Neutrophil (primary cell): ENCODE data around the gene IGSF8.

ENCODE experiments used
- H3K27ac ChIP-seq: fragments of 200-600 bp; sonication (generic); 2 replicates; pipeline ENCODE4 v1.5.1; 2016; ENCODE audit warnings: mild to moderate bottlenecking, moderate library complexity
- H3K27me3 ChIP-seq: fragments of 200-600 bp; sonication (generic); 2 replicates; pipeline ENCODE4 v1.6.0; 2016; ENCODE audit warnings: mild to moderate bottlenecking
- H3K36me3 ChIP-seq: fragments of 200-600 bp; sonication (generic); 2 replicates; pipeline ENCODE4 v1.5.1; 2017
- H3K4me1 ChIP-seq, 2 experiments: fragments of 200-600 bp in 1 of 2; sonication (generic) in 1 of 2; 1 replicate in 1 of 2; 2 replicates in 1 of 2; pipeline versions ENCODE4 v1.5.1 to v1.6.1; 2013 to 2016; ENCODE audit warnings: low read depth in 1 of 2, low read length in 1 of 2, mild to moderate bottlenecking in 1 of 2, moderate library complexity in 1 of 2; ENCODE audit not compliant: control insufficient read depth in 1 of 2, insufficient read depth in 1 of 2
- H3K4me3 ChIP-seq, 2 experiments: fragments of 200-600 bp in 1 of 2; sonication (generic) in 1 of 2; 1 replicate in 1 of 2; 2 replicates in 1 of 2; pipeline ENCODE4 v1.5.1; 2013 to 2016; ENCODE audit warnings: low read depth in 1 of 2, low read length in 1 of 2, mild to moderate bottlenecking in 1 of 2, moderate library complexity in 1 of 2
- H3K9me3 ChIP-seq: fragments of 200-600 bp; sonication (generic); 2 replicates; pipeline ENCODE4 v1.5.1; 2016
- TF ChIP-seq, protein P1 (sequence below): fragments of 200-600 bp; sonication (generic); IDR thresholded peaks from 2 replicates; pipeline ENCODE4 v1.5.1; 2016; ENCODE audit warnings: antibody characterized with exemption

Gene IGSF8

GRCh38 chr1:160083968-160084770 is 14.2 kb downstream of the IGSF8 start:
- H3K4me1 ChIP-seq, result peaks cover 0 to 8% of the 10 kb centered on the region in 2 experiments
- peak overlapping the region; percentile 22 to 35 for H3K4me3 ChIP-seq
- H3K27me3 ChIP-seq, result peaks cover 73% of the 10 kb centered on the region
- no peaks in the 10 kb centered on the region for H3K9me3 ChIP-seq
- TF ChIP-seq, protein P1, sequence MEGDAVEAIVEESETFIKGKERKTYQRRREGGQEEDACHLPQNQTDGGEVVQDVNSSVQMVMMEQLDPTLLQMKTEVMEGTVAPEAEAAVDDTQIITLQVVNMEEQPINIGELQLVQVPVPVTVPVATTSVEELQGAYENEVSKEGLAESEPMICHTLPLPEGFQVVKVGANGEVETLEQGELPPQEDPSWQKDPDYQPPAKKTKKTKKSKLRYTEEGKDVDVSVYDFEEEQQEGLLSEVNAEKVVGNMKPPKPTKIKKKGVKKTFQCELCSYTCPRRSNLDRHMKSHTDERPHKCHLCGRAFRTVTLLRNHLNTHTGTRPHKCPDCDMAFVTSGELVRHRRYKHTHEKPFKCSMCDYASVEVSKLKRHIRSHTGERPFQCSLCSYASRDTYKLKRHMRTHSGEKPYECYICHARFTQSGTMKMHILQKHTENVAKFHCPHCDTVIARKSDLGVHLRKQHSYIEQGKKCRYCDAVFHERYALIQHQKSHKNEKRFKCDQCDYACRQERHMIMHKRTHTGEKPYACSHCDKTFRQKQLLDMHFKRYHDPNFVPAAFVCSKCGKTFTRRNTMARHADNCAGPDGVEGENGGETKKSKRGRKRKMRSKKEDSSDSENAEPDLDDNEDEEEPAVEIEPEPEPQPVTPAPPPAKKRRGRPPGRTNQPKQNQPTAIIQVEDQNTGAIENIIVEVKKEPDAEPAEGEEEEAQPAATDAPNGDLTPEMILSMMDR, result no peak
- H3K36me3 ChIP-seq, result no peaks in the 10 kb centered on the region
- H3K27ac ChIP-seq, result no peak overlapping the region

GRCh38 chr1:160082926-160083325 is 15.5 kb downstream of the IGSF8 start:
- H3K9me3 ChIP-seq, result no peaks in the 10 kb centered on the region

GRCh38 chr1:160082487-160082886 is 15.9 kb downstream of the IGSF8 start:
- Histone ChIP-seq H3K9me3 (no peaks in the 10 kb centered on the region), H3K27ac (no peak overlapping the region), H3K36me3 (no peaks in the 10 kb centered on the region), H3K4me1 (peaks cover 0 to 8% of the 10 kb centered on the region in 2 experiments), H3K27me3 (peaks cover 84% of the 10 kb centered on the region), H3K4me3 (no peak overlapping the region)
- TF ChIP-seq, protein P1, result no peak

More at GRCh38 chr1:160082926-160083325, 15.5 kb downstream of the IGSF8 start:
- H3K4me3 ChIP-seq, result no peak overlapping the region
- H3K27me3 ChIP-seq, result peaks cover 84% of the 10 kb centered on the region
- peaks cover 0 to 8% of the 10 kb centered on the region in 2 experiments for H3K4me1 ChIP-seq
- no peak overlapping the region for H3K27ac ChIP-seq
- TF ChIP-seq, protein P1, result no peak
- H3K36me3 ChIP-seq, result no peaks in the 10 kb centered on the region

- Histone ChIP-seq H3K4me1 (peaks cover 0 to 8% of the 10 kb centered on the region in 2 experiments), H3K9me3 (no peaks in the 10 kb centered on the region), H3K27ac (no peak within 1 kb of the TSS), H3K4me3 (no peak within 1 kb of the TSS), H3K27me3 (peaks cover 83% of the 10 kb centered on the region), H3K36me3 (no peaks in the 10 kb centered on the region)
- TF ChIP-seq, protein P1, result no peak
Observed at GRCh38 chr1:160081261-160081936, 17.0 kb downstream of the IGSF8 start, which contains the start of gene KCNJ9. TSS of gene KCNJ9 (plus strand) at chr1:160081538. CDS start at chr1:160084031, 2,493 bp downstream.

DNA sequence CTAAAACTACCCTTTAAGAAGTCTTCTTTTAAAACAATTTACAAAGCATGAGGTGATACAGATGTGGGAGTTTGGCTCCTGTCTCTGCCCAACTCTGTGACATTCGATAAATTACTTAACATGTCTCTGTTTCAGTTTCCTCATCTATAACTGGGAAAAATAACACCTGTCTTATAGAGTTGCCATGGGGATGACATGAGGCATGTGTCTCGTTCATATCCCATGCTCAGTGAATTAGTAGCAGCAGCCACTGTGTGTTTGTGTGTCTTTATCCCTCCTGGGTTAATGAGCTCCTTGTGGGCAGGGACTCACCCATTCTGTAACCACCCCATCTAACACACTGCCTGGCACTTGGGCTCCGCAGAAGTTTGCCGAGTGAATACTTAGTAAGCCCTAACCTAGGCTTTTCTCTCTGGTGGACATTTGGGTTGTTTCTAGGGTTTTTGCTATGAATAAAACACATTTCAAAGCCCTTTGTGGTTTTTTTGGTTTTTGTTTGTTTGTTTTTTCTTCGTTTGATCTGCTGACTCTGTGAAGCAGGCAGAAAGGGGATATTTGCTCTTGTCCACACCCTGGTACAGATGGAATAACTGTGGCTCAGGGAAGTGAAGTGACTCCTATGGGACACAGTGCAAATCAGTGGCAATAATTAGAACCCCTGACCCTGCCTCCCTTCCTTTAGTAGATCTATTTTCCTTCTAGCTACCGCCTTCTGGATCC is 17.9 kb downstream of the IGSF8 start:
- Histone ChIP-seq H3K4me3 (no peak overlapping the region), H3K27ac (no peak overlapping the region), H3K36me3 (no peaks in the 10 kb centered on the region), H3K4me1 (peaks cover 0 to 8% of the 10 kb centered on the region in 2 experiments), H3K27me3 (peaks cover 74% of the 10 kb centered on the region), H3K9me3 (no peaks in the 10 kb centered on the region)
- TF ChIP-seq, protein P1, result no peak
